ENCODE measurements around the gene KRTAP9-9.
"Not testable (repeated sequence)": the region's sequence is repeated elsewhere in the genome, so short reads cannot be mapped to it uniquely, and the experiment has no call there.

KRTAP9-9 gene

DNA sequence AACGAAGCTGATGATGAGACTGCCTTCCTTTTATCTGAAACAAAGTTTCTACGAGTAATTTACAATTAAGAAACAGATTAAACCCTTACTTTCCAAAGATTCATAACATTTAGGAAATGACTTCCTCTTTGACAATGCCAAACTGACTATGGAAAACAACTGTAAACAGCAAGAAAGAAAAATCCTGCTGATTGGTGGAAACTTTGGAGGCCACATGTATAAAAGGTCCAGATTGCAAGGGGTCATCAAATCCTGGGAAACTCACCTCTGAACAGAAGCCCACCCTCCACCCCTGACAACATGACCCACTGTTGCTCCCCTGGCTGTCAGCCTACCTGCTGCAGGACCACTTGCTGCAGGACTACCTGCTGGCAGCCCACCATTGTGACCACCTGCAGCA, 9.9 kb downstream of the KRTAP9-9 start, which contains the start of gene KRTAP9-6:
Gene KRTAP9-6, plus strand, starts transcription at position 301 of the 400 bp plus-strand sequence. Its CDS starts 0 bp downstream, at position 301.
- no peak for DNase-seq (ENCODE audit: low spot score)

DNA sequence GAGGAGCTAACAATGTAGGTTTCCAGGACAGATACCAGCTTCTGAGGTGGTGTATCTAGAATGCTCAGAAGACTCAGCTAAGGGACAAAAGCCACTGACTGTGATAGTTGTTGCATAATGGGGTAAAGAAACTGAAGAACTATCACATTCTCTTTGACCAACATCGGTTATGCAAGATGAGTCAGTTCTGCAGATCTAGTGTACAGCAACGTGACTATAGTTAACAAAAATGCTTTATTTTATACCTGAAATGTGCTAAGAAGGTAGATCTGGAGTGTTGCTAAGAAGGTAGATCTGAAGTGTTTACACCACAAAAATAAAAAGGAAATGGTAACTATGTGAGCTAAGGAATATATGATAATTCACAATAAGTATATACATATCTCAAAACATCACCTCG, 12.5 kb downstream of the KRTAP9-9 start:
- no peak for DNase-seq (ENCODE audit: low spot score)

DNA sequence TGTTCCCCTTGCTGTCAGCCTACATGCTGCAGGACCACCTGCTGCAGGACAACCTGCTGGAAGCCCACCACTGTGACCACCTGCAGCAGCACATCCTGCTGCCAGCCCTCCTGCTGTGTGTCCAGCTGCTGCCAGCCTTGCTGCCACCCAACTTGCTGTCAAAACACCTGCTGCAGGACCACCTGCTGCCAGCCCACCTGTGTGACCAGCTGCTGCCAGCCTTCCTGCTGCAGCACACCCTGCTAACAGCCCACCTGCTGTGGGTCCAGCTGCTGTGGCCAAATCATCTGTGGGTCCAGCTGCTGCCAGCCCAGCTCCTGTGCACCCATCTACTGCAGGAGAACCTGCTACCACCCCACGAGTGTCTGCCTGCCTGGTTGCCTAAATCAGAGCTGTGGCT, 16.1 kb downstream of the KRTAP9-9 start:
- not testable (repeated sequence) for DNase-seq (ENCODE audit: low spot score)

DNA sequence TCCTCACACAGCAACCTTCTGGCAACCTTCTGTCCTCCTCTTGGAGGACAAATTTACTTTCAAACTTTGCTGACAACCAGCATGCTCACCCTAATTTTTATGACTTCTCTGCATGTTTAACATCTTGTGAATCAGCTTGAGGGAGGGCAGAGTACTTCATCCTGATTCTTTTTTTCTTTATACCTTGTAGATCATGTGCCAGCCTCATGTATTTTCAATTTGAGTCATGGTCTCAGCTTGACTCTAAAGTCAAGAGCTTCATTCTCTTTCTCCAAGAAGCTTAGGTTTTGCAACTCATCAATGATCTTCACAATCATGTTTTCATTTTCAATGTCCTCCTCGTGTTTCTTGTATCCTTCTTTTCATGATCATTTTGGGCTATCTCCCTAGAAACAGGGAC, 16.7 kb downstream of the KRTAP9-9 start:
- no peak for DNase-seq (ENCODE audit: low spot score)

DNA sequence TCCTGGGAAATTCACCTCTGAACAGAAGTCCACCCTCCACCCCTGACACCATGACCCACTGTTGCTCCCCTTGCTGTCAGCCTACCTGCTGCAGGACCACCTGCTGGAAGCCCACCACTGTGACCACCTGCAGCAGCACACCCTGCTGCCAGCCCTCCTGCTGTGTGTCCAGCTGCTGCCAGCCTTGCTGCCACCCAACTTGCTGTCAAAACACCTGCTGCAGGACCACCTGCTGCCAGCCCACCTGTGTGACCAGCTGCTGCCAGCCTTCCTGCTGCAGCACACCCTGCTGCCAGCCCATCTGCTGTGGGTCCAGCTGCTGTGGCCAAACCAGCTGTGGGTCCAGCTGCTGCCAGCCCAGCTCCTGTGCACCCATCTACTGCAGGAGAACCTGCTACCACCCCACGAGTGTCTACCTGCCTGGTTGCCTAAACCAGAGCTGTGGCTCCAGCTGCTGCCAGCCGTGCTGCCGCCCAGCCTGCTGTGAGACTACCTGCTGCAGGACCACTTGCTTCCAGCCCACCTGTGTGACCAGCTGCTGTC, 20.5 kb downstream of the KRTAP9-9 start, which contains the start of gene KRTAP9-7:
Gene KRTAP9-7, plus strand, starts transcription at position 51 of the 543 bp plus-strand sequence. Its CDS starts 0 bp downstream, at position 51.
- not testable (repeated sequence) for DNase-seq (ENCODE audit: low spot score)

DNA sequence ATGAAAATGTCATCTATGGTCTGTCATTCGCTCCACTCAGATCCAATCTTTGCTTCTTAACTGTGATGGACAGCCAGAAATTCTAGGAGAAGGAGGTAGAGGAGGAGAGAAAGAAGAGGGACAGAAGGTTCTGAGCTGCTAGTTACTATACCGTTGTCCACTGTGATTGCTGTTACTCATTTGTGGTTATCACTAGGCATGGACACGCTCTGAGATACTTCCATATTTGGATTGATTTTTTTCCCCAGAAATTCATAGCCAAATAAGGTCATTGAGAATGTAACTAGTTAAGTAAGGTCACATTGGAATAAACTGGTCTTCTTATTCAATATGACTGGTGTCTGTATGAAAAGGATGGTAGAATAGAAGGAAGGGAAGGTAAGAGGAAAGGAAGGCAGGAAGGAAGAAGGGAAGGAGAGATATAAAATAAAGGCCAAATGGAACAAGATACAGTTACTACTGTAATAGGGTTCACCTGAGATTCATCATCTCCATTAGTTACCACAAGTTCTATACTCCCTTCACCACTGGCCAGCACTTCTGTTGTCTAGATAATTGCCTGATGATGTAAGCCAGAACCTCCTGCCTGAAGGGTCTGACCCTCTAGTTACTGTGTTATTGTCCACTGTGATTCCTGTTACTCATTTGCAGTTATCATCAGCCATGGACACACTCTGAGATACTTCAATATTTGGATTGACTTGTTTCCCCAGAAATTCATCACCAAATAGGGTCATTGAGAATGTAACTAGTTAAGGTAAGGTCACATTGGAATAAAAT, 23.2 kb downstream of the KRTAP9-9 start:
- no peak for DNase-seq (ENCODE audit: low spot score)

DNA sequence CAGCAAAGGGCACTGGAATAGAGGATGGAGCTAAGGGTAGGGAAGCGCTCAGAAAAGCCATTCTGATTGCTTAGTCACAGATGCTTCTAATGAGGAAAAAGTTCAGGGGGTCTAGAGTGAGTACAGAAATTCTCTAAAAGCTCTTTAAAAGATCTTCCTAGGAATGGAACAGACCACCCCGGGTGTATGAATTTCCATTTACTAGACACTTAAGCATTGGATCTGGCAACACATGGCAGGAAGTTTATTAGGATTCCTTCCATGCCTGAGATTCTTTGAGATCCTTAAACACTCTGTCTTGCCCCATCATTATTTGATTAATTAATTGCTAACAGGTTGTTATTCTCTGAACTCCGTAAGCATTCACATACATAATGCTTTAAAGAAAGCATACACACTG, 28.9 kb downstream of the KRTAP9-9 start:
- DNase-seq (ENCODE audit: low spot score) = no peak

DNA sequence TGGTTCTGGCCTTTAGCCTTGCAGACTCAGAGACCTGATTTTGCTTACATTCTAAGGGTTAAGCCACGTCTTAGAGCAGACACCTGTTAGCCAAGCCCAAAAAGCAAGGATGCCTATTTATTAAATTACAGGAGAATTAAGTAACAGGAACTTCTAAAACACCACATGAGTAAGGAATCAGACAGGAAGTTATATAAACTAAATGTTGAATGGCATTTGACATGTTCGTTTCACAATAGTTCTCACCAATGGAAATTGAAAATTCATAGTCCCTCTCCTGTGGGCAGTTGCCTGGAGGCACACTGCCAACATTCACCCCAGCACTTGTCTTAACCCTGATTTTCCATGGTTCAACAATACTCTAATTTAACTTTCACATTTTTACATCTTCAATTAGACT, 29.4 kb downstream of the KRTAP9-9 start:
- no peak for DNase-seq (ENCODE audit: low spot score)

DNA sequence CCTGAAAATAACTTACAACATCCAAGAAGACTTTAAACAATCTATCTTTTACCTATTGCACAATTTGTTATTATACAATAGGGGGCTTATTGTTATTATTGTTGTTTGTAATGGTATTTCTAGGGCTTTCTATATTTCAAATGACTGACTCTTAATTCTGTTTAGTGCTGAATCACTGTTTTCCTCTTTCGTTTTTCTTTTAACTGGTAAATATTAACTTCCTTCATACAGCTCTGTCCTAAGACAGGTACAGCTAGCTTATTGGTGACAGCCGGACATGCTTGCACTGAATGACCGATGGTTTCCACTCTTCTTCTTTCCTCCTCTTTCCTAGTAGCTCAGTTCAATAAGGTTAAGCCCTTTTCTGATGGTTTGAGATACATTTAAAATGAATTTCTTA, 31.9 kb downstream of the KRTAP9-9 start:
- DNase-seq (ENCODE audit: low spot score) = no peak

DNA sequence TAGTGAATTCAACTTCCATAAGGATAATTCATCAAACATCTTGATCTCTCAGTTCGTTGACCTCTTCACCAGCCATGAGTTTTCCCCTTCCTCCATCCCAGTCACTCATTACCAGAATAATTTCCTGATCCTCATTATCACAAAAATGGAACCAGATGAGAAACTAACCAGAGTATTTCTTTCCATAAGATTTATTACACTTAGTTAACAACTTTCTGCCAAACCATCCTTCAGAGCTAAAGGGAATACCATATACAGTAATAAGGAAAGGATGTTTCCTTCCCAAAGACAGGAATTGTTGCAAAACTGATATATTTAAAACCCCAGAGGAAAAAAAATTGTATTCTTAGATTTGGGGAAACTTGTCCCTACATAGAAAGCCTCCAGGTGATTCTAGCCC, 38.8 kb downstream of the KRTAP9-9 start:
- DNase-seq (ENCODE audit: low spot score) = no peak

DNA sequence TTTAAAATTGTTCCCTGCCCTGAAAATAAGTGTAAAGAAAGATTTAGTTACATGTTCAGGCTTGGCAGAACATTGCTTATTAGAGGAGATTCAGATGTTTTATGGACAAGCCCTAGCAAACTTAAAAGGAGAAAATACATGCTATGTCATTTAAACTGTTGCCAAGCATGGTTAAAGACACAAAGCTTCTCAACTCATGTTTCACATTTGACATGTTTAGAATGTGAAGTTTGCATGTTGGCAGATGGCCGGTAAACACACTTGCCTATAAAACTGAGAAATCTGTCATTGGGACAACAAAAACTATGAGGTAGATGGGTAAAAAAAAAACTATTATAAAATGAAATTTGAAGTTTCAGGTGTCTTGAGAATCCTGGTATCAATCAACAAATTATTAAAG, 41.7 kb downstream of the KRTAP9-9 start:
- DNase-seq (ENCODE audit: low spot score) = no peak

DNA sequence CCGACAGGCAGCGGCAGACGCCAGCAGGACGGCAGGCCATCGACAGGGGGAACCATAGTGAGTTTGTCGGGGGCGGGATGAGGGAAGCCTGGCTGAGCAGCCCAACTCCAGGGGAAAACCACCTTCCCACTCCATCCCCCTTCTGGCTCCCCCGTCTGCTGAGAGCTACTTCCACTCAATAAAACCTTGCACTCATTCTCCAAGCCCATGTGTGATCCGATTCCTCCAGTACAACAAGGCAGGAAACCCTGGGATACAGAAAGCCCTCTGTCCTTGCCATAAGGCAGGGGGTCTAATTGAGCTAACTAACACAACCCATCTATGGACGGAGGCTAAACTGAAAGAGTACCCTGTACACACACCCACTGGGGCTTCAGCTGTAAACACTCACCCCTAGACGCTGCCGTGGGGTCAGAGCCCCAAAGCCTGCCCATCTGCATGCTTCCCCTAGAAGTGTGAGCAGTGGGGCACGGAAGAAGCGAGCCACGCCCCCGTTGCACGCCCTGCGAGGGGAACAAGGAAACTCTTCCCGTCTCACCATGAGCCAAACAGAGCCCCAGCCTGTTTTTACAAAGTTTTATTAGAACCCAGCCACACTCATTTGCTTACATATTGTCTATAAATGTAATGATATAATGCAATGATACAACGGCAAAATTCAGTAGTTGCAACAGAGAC, 43.4 kb downstream of the KRTAP9-9 start:
- no peak for DNase-seq (ENCODE audit: low spot score)

DNA sequence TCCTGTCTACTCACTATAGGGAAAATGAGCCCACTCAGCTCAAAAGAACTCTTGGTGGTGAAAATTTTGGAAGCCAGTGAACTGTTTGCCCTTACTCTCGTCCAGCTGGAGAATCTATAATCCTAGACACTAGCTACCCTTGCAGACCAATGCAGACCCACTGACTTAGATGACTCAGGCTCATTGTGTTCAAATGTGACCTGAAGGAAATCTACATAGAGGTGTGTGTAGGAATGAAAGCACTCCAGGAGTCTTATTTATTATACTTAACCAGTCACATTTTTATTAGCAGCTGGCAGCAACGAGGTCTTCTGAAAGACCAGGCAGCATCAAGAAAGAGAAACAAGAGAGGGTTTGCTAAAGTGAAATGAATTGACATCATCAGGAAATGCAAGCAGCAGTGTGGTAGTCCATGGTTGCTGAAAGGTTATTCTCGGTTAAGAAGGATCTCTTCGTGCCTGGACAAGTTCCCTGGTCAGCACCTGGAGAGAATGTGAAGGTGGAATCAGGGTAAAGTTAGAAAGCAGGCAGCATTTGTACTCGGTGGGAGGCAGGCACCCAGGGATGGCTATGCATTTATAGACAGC, 46.1 kb downstream of the KRTAP9-9 start:
- no peak for DNase-seq (ENCODE audit: low spot score)

DNA sequence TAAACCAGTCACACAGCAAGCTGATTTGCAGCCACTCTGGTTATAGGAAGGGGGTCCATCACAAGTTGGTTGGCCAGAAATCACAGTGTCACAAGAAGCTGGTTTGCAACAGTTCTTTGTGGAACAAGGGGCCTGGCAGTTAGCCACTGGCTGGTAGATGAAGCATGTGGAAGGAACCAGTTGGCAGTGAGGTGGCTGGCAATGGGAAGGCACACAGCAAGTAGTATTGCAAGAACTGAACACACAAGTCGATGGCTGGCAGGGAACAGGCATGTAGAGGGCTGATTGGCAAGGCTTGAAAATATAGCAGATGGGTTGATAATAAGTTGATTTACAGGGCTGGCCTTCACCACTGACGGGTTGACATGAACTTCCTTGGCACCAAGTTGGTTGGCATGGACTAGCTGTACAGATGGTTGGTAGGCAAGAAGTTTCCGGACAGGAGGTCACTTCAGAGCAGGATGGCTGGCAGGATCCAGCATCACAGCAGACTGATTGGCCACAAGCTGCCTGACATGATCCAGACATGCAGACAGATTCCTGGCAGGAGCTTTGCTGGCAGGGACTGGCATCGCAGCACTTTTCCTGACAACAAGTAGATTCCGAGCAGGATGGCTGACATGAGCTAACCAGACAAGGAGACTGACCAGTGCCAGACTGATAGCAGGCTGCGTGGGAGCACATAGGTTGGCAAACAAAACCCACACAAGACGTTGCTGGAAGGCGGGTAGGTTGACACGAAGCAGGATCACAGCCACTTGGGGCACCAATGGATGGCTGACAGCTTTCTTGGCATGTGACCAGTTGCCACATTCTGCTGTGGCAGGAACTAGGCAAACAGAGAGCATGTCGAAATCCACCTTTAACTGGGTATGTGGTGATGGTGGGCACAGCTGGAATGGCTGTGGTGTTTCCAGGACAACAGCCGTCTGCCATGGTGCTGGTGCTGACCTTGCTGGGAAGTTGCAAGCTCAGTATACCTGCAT, 47.0 kb downstream of the KRTAP9-9 start, which contains the start of gene KRTAP29-1:
Gene KRTAP29-1, minus strand, starts transcription at position 936 of the 986 bp plus-strand sequence. Its CDS starts 0 bp downstream, at position 936.
- DNase-seq (ENCODE audit: low spot score) = no peak

DNA sequence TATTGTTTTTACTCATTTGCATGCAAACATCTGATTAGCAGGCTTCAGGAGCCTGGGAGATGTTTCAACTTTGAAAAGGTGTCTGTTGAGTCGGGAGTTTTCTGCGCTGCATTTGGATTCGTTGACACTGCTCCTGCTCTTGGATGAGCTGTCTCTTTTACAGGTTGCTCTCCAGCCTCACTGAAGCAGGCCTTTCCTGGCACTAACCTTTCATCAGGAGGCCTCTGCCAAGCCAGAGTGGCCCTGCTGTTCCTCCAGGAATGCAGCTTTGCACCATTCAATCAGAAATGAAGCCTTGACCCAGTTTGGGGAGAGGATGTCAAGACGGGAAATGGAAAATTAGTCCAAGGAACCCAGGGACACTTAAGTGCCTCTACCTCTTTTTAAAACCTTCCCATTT, 47.8 kb downstream of the KRTAP9-9 start:
- no peak for DNase-seq (ENCODE audit: low spot score)

DNA sequence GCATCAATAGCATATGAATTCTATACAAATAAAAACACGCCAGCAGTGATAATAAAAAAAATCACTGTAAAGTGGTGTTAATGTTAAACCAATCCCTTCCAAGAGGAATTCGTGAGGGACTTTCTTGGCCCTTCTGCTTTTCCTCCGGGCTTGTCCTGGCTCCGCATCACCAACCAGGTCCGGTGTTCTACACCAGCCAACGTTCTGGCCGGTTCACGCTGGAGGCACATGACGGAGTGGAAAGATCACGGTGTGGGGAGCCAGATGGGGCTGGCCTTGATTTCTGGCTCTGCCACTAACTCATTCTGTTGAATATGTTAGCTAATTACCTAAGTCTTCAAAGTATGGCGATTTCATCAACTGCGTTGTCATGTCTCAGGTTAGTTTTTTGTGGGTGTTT, 48.9 kb downstream of the KRTAP9-9 start:
- DNase-seq (ENCODE audit: low spot score) = no peak
